Measurements from ENCODE around the gene GNGT2. TPM values are rescaled to one million over a fixed set of nuclear protein-coding genes. Genes with fewer than 3 reads are reported as not detected.
"Not testable (repeated sequence)": the region's sequence is repeated elsewhere in the genome, so short reads cannot be mapped to it uniquely, and the experiment has no call there.

GNGT2 gene
- total RNA-seq, 8 experiments from 2014 or later = 0.42 to 12.2 (median 1.1) TPM; not detected in 3

DNA sequence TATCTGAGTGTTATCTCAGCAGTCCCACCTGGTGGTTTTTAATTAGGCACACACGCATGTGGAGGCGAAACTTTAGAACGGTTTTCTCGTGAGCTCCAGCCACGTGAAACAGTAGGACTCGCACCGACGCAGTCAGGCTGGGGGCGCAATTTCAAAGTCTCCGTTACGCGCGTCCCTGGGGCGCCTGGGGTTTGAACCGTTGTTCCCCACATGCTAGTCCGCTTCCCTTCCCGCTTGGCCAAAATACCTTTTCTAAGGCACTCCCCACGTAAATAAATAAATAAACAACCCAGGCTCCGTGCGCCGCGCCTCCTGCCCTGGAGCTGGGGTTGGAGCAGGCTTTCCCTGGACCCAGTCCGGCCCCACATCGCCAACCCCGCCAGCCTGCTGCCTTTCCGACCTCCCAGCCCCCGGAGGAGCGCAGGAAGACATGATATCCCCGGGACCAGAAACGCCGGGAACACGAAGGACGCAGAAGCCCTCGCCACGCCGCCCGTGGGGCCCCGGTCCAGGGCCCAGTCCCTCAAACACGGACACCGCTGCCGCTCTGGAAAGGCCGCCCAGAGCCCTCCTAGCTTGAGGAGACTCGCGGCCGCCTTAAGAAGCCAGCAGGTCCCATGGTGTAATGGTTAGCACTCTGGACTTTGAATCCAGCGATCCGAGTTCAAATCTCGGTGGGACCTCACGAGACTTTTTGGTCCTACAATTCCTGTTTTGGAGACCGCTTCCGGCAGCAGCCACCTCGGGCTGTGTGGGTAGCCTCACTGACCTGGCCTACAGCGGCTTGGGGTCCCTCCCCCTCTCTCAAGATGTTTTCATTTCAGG lies 18.2 kb downstream of the GNGT2 start:
- in situ Hi-C loops (cut with MboI; ENCODE audit: low pct_unique_long_range_greater_than_20kb in 2 of 9, low sequenced_read_pairs in 9 of 9, unreplicated experiment in 9 of 9) = no loop called here
- Histone ChIP-seq H3K4me3 (peak overlapping the region; percentile 63 to 95 (median 70)), H3K27ac (peak overlapping the region; percentile 94), H3K4me1 (replicated peaks in 1 of 2) (no peaks in the 10 kb centered on the region)
- peak; percentile 48 to 75 (median 71) for ATAC-seq (replicated peaks in 6 of 8)
- WGBS, 10 experiments = 0 to 3% (median 0%) methylated on average over 3 to 13 of the region's 53 CpGs; no CpG with 5 or more reads in 3 of the 10 experiments

- 0 to 17% (median 5%) methylated on average over 2 to 7 of the region's 8 CpGs for WGBS, 10 experiments
- in situ Hi-C loops (cut with MboI; ENCODE audit: low pct_unique_long_range_greater_than_20kb in 2 of 9, low sequenced_read_pairs in 9 of 9, unreplicated experiment in 9 of 9) = no loop called here
Observed at GRCh38 chr17:49191409-49191916, 18.9 kb downstream of the GNGT2 start.

DNA sequence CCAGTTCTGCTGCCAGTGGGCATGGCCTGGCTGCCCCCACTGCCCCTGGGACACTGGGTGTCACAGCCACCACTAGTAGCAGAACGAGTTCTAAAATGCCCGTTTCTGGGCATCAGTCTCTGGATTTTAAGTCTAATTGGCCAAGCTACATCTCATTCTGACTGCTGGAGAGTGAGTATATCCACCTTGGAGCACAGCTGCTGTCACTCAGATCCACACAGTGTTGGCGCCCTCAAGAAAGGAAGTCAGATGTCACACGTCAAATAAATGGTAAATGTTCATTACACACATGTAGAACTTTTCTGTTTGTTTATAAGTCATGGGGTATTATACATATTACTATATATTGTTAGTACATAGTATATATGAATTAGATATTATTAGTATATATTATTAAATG lies 19.4 kb downstream of the GNGT2 start:
- Histone ChIP-seq H3K27ac (no peak overlapping the region), H3K4me3 (no peak overlapping the region), H3K4me1 (replicated peaks in 1 of 2) (no peaks in the 10 kb centered on the region)
- in situ Hi-C loops (cut with MboI; ENCODE audit: low pct_unique_long_range_greater_than_20kb in 2 of 9, low sequenced_read_pairs in 9 of 9, unreplicated experiment in 9 of 9) = no loop called here
- no peak for ATAC-seq (replicated peaks in 6 of 8)
- WGBS, 10 experiments = 20 to 100% (median 88%) methylated on average over 1 to 3 of the region's 4 CpGs; no CpG with 5 or more reads in 3 of the 10 experiments

More at GRCh38 chr17:49191409-49191916, 18.9 kb downstream of the GNGT2 start:
- peak overlapping the region in 1 of 2 donors; percentile 94 for H3K27ac ChIP-seq
- H3K4me3 ChIP-seq = peak overlapping the region; percentile 63 to 95 (median 70)
- ATAC-seq (replicated peaks in 6 of 8) = no peak
- no peaks in the 10 kb centered on the region for H3K4me1 ChIP-seq (replicated peaks in 1 of 2)

- ATAC-seq (replicated peaks in 6 of 8) = no peak
- in situ Hi-C loops (cut with MboI; ENCODE audit: low pct_unique_long_range_greater_than_20kb in 2 of 9, low sequenced_read_pairs in 9 of 9, unreplicated experiment in 9 of 9) = no loop called here
- 50 to 100% (median 85%) methylated on average over 1 to 3 of the region's 3 CpGs; no CpG with 5 or more reads in 2 of the 10 experiments for WGBS, 10 experiments
- Histone ChIP-seq H3K27ac (no peak overlapping the region), H3K4me3 (no peak overlapping the region), H3K4me1 (replicated peaks in 1 of 2) (no peaks in the 10 kb centered on the region)
Observed at GRCh38 chr17:49187301-49187700, 23.1 kb downstream of the GNGT2 start.

DNA sequence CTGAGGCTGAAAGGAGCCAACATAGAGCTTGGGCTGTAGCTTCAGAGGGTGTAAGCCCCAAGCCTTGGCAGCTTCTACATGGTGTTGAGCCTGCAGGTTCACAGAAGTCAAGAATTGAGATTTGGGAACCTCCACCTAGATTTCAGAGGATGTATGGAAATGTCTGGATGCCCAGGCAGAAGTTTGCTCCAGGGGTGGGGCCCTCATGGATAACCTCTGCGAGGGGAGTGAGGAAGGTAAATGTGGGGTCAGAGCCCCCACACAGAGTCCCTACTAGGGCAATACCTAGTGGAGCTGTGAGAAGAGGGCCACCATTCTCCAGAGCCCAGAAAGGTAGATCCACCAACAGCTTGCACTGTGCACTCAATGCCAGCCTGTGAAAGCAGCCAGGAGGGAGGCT lies 25.0 kb downstream of the GNGT2 start:
- not testable (repeated sequence) for ATAC-seq (replicated peaks in 6 of 8); H3K27ac ChIP-seq
- WGBS, 10 experiments = 20% methylated on average over 1 of the region's 1 CpG; no CpG with 5 or more reads in 9 of the 10 experiments

GRCh38 chr17:49184522-49184921 lies 25.9 kb downstream of the GNGT2 start:
- ATAC-seq (replicated peaks in 6 of 8); in situ Hi-C loops (cut with MboI; ENCODE audit: low pct_unique_long_range_greater_than_20kb in 2 of 9, low sequenced_read_pairs in 9 of 9, unreplicated experiment in 9 of 9); H3K27ac ChIP-seq: not testable (repeated sequence)

More for the DNA sequence above, 25.0 kb downstream of the GNGT2 start:
- H3K4me1 ChIP-seq (replicated peaks in 1 of 2); H3K4me3 ChIP-seq; in situ Hi-C loops (cut with MboI; ENCODE audit: low pct_unique_long_range_greater_than_20kb in 2 of 9, low sequenced_read_pairs in 9 of 9, unreplicated experiment in 9 of 9): not testable (repeated sequence)

DNA sequence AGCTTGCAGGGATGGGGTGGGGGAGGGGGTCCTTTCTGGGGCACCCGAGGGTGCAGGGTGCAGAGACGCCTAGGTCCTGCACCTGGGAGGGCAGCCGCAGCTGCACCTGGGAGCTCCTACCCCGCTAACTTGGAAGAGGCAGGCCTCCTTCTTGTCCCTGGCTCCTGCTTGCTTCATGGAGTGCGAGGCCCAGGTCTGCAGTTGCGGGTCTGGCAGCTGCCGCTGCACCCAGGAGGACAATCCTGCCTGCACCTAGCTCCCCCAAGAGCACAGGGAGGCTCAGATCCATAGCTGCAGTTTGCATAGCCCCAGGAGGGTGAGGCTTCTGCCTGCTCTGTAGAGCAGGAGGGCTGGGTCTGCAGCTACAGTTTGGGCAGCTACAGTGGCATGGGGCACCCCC lies 26.6 kb downstream of the GNGT2 start:
- Histone ChIP-seq H3K27ac (no peak overlapping the region), H3K4me3 (no peak overlapping the region), H3K4me1 (replicated peaks in 1 of 2) (no peaks in the 10 kb centered on the region)
- 40 to 73% methylated on average over 2 to 3 of the region's 7 CpGs; no CpG with 5 or more reads in 8 of the 10 experiments for WGBS, 10 experiments
- ATAC-seq (replicated peaks in 6 of 8) = no peak
- in situ Hi-C loops (cut with MboI; ENCODE audit: low pct_unique_long_range_greater_than_20kb in 2 of 9, low sequenced_read_pairs in 9 of 9, unreplicated experiment in 9 of 9) = no loop called here

More at GRCh38 chr17:49184522-49184921, 25.9 kb downstream of the GNGT2 start:
- H3K4me3 ChIP-seq; H3K4me1 ChIP-seq (replicated peaks in 1 of 2): not testable (repeated sequence)

GRCh38 chr17:49183341-49183740 lies 27.0 kb downstream of the GNGT2 start:
- Histone ChIP-seq H3K4me3 (no peak overlapping the region), H3K27ac (no peak overlapping the region), H3K4me1 (replicated peaks in 1 of 2) (no peaks in the 10 kb centered on the region)
- in situ Hi-C loops (cut with MboI; ENCODE audit: low pct_unique_long_range_greater_than_20kb in 2 of 9, low sequenced_read_pairs in 9 of 9, unreplicated experiment in 9 of 9) = no loop called here
- 40% methylated on average over 3 of the region's 5 CpGs; no CpG with 5 or more reads in 9 of the 10 experiments for WGBS, 10 experiments
- ATAC-seq (replicated peaks in 6 of 8) = no peak

GRCh38 chr17:49180998-49181635 lies 29.3 kb downstream of the GNGT2 start:
- Histone ChIP-seq H3K27ac (no peak overlapping the region), H3K4me3 (no peak overlapping the region), H3K4me1 (replicated peaks in 1 of 2) (no peaks in the 10 kb centered on the region)
- 0 to 100% (median 62%) methylated on average over 1 to 6 of the region's 6 CpGs for WGBS, 10 experiments
- no peak for ATAC-seq (replicated peaks in 6 of 8)
- in situ Hi-C loops (cut with MboI; ENCODE audit: low pct_unique_long_range_greater_than_20kb in 2 of 9, low sequenced_read_pairs in 9 of 9, unreplicated experiment in 9 of 9) = no loop called here

GRCh38 chr17:49180303-49180702 lies 30.1 kb downstream of the GNGT2 start:
- 0 to 36% (median 17%) methylated on average over 1 to 5 of the region's 5 CpGs; no CpG with 5 or more reads in 4 of the 10 experiments for WGBS, 10 experiments

DNA sequence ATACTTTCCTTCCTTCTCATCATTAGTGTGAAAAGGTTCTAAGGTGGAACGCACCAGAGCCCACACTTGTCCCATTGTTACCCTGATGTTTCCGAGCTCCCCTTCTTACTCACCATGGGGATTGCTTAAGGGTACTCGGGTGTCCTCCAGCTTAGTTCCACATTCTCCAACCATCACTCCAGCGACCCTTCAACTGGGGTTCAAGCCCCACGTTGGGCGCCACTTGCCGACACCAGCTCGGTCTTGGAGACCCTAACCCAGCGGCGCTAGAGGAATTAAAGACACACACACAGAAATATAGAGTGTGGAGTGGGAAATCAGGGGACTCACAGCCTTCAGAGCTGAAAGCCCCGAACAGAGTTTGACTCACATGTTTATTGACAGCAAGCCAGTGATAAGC lies 34.4 kb downstream of the GNGT2 start:
- in situ Hi-C loops (cut with MboI; ENCODE audit: low pct_unique_long_range_greater_than_20kb in 2 of 9, low sequenced_read_pairs in 9 of 9, unreplicated experiment in 9 of 9) = not testable (repeated sequence)
- 35 to 90% (median 83%) methylated on average over 2 to 10 of the region's 11 CpGs; no CpG with 5 or more reads in 4 of the 10 experiments for WGBS, 10 experiments

More at GRCh38 chr17:49180303-49180702, 30.1 kb downstream of the GNGT2 start:
- H3K27ac ChIP-seq = no peak overlapping the region
- H3K4me1 ChIP-seq (replicated peaks in 1 of 2) = no peaks in the 10 kb centered on the region
- peak in 3 of 8 experiments; percentile 62 to 75 (median 70) for ATAC-seq (replicated peaks in 6 of 8)
- H3K4me3 ChIP-seq = no peak overlapping the region
- in situ Hi-C loops (cut with MboI; ENCODE audit: low pct_unique_long_range_greater_than_20kb in 2 of 9, low sequenced_read_pairs in 9 of 9, unreplicated experiment in 9 of 9) = no loop called here

GRCh38 chr17:49170711-49171110 lies 39.7 kb downstream of the GNGT2 start:
- H3K27ac ChIP-seq; in situ Hi-C loops (cut with MboI; ENCODE audit: low pct_unique_long_range_greater_than_20kb in 2 of 9, low sequenced_read_pairs in 9 of 9, unreplicated experiment in 9 of 9); H3K4me1 ChIP-seq (replicated peaks in 1 of 2); ATAC-seq (replicated peaks in 6 of 8); H3K4me3 ChIP-seq: not testable (repeated sequence)
- WGBS, 10 experiments = 0 to 72% (median 49%) methylated on average over 1 to 3 of the region's 3 CpGs; no CpG with 5 or more reads in 3 of the 10 experiments

More for the DNA sequence above, 34.4 kb downstream of the GNGT2 start:
- not testable (repeated sequence) for H3K27ac ChIP-seq; ATAC-seq (replicated peaks in 6 of 8); H3K4me3 ChIP-seq; H3K4me1 ChIP-seq (replicated peaks in 1 of 2)

DNA sequence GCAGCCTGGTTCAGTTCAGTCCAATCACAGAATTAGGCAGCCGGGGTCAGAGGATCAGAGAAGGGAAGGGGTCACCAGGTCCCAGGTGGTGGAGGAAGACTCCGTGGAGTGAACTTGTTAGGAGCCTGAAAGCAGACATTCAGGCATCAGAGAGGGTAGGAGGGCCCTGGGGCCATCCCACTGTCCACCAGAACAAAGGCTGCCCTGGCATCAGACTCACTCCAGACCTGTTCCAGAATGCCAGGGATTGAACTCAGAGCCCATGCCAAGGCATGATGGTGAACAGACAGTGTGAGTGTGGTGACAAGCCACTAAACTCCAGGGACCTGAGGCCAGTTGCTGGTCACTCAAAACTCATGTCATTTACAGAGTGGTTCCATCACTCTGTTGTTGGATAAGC lies 40.2 kb downstream of the GNGT2 start:
- 8 to 67% (median 16%) methylated on average over 1 to 2 of the region's 2 CpGs; no CpG with 5 or more reads in 6 of the 10 experiments for WGBS, 10 experiments
- no peak for ATAC-seq (replicated peaks in 6 of 8)
- H3K27ac ChIP-seq = no peak overlapping the region
- no peak overlapping the region for H3K4me3 ChIP-seq
- in situ Hi-C loops (cut with MboI; ENCODE audit: low pct_unique_long_range_greater_than_20kb in 2 of 9, low sequenced_read_pairs in 9 of 9, unreplicated experiment in 9 of 9) = no loop called here
- H3K4me1 ChIP-seq (replicated peaks in 1 of 2) = no peaks in the 10 kb centered on the region

Data from motor neuron (in vitro differentiated cells).